Left hindlimb (tissue), 1 donor: ENCODE data around the gene KIF18B.

Experiments
- DNase-seq: peaks from one replicate; pipeline ENCODE4 v3.0.0-alpha.2; 2018

Gene KIF18B

GRCh38 chr17:44917456-44917855 is 30.1 kb downstream of the KIF18B start:
- DNase-seq, result no peak

- DNase-seq, result peak; percentile 69
These were observed 30.8 kb downstream of the KIF18B start for GRCh38 chr17:44916781-44917241.

GRCh38 chr17:44915862-44916780 is 31.5 kb downstream of the KIF18B start:
- no peak for DNase-seq

DNA sequence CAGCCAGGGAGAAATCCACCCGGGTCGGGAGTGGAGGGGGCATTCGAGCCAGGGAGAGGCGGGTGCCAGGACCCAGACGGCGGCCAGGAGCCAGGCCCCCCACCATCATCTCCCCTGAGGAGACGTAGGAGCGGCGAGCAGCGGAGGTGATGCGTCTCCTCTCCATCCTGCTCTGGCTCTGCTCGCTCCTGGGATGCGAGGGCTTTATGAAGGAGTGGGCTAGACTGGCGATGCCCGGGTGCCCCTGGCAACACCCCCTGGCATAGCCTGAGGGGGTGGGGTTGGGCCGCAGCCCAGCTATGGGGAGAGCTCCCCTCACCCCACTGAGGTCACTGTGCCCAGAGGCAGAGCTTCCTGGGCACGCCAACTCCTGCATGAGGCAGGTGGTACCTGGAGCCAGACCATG is 32.2 kb downstream of the KIF18B start, which contains the start of gene GFAP:
TSS of gene GFAP (minus strand) at position 180 of the 406 bp plus-strand sequence. CDS start at position 166, 14 bp downstream.
- no peak for DNase-seq

- DNase-seq, result no peak
These were observed 32.8 kb downstream of the KIF18B start for GRCh38 chr17:44914698-44915271.

GRCh38 chr17:44914148-44914547 is 33.4 kb downstream of the KIF18B start:
- DNase-seq, result no peak

DNA sequence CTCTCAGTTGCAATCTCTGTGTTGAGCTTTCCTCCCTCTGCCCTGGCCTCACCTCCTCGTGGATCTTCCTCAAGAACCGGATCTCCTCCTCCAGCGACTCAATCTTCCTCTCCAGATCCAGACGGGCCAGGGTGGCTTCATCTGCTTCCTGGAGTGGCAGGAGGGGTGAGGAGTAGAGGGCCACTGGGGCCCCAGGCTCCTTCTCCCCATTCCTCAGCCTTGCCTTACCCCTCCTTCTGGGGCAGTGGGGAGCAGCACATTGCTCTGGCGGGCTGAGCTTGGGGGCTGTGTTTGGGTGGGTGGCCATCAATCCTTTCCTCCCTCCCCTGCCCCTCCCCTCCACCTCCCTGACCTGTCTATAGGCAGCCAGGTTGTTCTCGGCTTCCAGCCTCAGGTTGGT is 33.9 kb downstream of the KIF18B start:
- DNase-seq, result peak; percentile 23

DNA sequence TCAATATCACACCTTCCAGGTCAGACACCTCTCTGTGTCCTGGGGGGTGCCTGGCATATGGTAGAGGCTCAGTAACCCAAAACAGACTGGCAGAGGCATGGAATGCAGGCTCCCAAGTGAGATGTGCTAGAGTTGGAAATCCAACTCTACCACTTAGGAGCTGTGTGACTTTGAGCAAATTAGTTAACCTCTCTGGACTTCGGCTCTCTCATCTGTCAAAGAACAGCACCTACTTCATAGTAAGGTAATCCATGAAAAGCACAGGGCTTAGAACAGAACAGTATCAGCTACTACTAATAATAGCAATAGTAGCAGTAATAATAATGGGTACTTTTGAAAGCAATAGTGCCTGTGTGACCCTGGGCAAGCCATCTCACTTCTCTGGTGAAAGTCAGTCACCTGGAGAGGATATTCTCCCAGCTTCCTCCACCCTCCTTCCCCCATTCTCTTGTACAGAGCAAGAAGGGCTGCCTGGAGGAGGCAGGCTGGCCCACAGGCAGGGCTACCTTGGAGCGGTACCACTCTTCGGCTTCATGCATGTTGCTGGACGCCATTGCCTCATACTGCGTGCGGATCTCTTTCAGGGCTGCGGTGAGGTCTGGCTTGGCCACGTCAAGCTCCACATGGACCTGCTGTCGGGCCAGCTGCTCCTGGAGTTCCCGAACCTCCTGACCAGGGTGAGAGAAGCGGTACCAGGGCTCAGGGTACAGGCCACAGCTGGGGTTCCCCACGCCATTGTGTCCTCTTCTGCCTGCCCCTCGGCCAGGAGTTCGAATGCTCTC is 34.6 kb downstream of the KIF18B start:
- no peak for DNase-seq

DNA sequence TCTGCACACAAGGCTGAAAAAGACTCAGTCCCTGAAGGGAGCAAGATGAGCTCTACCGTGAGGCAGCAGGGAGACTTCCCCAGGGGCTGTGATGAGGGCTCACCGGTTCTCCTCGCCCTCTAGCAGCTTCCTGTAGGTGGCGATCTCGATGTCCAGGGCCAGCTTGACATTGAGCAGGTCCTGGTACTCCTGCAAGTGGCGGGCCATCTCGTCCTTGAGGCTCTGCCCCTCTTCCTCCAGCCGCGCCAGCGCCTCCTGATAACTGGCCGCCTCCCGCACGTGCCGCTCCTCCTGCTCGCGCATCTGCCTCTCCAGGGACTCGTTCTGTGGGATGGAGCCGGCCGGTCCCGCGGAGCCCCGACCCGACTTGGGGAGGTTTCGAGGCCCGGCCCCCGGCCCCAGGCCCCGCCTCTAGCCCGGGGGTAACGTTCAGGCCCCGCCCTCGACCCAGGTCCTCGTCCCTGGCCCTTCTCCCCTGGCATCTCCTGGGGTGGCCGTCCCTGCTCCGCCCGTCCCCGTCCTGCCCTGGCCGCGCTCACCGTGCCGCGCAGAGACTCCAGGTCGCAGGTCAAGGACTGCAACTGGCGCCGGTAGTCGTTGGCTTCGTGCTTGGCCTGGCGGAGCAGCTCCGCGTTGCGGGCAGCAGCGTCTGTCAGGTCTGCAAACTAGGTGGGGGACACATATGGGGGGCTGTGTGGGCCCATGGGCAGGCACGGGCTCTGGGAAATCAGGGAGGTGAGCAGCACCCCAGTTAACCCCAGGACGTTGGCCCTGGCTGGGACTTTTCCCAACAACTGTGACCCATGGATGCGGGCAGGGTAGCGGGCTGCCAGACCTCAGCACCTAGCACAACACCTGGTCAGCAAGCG is 36.2 kb downstream of the KIF18B start:
- DNase-seq, result no peak

- peak; percentile 23 for DNase-seq
These were observed 37.1 kb downstream of the KIF18B start for GRCh38 chr17:44910231-44911106.

DNA sequence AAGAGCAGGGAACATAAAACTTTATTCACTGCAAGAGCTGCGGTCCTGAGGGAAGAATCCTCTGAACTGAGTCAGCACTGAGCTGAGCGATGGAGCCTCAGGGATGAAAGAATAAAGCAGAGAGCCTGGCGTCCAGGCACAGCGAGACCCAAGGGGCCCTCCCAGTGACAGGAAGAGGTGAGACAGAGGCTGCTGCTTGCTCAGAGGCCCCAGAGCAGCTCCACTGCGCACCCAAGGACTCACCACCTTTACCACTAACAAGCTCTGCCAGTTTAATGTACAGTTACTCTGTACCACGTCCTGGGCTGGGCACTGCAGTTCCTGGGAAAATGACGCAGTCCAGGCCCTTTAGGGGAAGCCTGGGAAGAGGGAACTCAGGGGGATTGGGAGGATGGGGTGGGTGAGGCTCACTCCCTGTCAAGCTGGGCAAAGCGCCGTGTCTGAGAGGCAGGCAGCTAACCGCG is 37.9 kb downstream of the KIF18B start:
- DNase-seq, result peak; percentile 33

GRCh38 chr17:44908761-44909326 is 38.7 kb downstream of the KIF18B start:
- DNase-seq, result no peak

DNA sequence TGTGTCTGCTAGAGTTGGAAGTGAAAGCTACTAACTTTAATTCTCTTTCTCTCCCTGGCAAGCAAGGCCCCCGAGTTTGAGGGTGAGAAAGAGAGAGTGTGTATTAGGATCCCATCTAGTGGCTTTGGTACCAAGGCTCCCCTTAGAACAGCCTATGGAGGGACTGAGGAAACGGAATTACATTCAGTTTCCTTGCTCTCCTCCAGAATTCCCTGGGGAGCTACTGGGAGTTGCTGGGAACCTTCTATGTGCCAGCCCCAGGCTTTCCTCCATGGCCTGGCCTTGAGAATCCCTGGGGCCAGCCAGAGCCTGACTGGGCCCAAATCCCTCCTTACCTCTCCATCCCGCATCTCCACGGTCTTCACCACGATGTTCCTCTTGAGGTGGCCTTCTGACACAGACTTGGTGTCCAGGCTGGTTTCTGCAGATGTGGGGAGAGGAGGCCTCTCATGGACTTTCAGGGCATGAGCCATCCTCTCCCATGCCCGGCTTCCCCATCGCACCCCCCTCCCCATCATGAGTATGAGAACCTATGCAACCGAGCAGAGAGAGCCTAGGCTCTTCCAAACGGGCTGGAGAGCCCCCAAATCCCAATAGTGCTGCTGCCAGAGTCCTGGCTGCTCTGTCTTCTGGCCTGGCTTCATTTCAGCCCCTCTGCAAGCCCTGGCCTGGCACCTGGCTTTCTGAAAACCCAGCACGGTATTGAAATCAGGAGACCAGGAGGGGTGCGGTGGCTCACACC is 39.7 kb downstream of the KIF18B start:
- DNase-seq, result no peak

DNA sequence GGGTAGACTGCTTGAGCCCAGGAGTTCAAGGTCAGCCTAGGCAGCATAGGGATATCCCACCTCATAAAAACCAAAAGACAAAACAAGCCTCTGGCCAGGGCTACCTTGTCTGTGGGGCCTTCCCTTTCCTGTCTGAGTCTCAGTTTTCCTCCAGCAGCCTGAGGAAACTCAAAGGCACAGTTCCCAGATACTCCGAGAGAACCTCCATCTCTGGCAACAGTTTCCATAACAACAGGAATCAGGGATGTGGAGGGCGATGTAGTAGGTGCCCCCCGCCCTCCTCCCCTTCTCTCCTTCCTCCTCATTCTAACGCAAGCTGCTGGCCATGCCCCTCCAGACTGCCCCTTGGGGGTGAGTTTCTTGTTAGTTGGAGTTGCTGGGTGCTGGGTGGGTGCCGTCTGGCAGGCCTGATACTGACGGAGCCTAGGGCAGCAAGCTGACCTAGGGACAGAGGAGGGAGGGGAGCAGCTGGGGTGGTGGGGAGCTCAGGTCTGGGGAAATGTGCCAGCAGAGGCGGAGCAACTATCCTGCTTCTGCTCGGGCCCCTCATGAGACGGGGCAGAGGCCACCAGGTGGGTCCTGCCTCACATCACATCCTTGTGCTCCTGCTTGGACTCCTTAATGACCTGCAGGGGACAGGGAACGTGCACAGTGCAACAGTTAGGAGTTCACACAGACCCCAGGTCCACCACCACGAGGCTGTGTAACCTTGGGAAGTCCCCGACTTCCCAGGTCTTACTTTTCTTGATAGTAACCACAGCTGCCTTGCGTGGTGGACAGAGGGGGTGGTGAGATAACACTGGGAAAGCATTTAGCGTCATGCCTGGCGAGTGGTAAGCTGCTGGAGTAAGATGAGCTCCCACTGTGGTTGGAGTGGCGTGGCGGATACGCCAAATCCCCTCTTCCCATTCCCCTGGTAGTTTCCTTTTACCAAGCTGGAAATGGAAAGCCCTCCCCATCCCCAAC is 40.5 kb downstream of the KIF18B start:
- DNase-seq, result no peak

DNA sequence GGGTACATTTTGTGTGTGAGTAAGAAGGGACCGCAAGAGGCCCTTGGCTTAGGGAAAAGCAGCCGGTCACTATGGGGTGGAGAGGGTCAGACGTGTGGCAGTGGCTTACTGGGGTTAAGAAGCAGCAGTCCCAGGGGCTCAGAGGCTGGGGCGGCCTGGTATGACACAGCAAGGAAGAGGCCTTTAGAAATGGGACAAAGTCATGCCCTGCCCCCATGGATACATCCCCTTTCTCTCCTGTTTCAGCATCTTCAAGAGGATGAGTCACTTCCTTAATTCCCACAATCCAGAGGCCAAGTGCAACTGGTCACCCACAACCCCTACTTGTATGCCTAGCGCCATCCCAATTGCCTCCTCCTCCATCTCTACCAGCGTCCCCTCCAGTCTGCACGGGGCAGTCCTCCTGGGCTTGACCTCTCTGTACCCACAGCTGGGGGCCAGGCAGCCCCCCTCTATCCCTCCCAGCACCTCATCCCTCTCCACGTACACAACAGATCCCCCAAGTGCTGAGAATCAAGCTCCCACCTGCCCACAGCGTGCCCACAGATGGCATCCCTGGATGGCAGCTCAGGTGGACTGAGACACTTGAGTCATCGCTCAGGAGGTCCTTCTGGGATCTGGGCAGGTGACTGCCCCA is 41.4 kb downstream of the KIF18B start:
- DNase-seq, result no peak

DNA sequence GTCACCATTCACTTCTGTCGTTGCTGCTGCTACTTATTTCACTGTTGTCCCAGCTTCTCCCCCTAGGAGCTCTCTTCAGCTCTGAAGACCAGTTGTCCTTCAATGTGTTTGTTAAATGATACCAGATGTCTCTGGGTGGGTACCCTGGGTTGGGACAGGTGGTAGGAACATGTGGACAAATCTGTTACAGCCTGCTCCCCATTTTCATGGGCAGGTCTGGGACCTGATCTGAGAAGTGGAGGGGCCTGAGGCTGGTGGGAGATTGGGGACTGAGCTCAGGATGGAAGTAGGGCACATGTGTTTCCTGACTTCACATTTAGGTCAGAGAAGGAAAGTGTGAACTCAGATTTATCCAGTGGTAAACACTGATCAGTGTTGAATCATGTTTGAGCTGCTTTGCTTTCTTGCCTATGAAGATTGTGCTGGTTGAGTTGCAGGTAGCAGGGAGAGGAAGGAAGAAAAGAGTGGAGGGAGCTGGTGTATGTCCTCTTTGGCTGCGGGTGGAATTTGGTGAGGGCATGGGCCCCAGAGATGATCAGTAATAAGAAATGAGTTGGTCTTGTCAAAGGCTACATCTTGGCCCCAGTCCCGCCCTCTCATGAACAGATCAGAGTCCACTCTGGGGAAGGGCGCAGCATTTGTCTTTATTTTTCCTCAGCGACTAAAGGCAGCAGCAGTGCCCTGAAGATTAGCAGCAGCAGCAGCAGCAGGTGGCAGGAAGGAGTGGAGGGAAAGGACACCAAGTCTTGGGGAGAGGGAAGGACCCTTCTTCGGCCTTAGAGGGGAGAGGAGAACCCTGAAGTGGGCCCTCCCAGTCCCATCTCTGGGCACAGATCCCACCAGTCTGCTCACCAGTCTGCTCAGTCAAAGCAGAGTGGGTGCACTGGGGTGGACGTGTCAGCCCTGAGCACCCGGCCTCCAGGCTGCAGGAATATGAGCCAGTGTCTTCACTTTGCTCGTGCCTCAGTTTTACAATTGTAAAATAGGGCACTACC is 42.3 kb downstream of the KIF18B start:
- DNase-seq, result no peak
